ENCODE data around the gene PHF2.

DNA sequence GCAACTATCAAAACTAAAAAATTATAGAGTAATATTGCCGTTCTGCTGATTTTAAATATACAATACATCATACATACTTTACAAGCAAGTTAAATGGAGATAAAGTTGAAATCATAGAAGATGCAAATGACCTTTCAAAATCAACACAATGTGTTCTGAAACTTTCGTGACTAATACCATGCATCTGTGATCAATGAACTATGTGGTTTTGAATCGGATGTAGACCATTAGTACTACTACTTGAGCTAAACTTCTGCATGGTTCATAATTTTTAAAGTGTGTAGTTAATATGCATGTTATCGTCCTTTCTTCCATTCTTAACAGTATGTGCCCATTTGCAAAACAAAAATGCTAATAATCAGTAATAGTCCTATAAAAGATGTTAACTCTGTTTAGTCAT is 11.3 kb upstream of the PHF2 start:
- TF ChIP-seq, protein P1, sequence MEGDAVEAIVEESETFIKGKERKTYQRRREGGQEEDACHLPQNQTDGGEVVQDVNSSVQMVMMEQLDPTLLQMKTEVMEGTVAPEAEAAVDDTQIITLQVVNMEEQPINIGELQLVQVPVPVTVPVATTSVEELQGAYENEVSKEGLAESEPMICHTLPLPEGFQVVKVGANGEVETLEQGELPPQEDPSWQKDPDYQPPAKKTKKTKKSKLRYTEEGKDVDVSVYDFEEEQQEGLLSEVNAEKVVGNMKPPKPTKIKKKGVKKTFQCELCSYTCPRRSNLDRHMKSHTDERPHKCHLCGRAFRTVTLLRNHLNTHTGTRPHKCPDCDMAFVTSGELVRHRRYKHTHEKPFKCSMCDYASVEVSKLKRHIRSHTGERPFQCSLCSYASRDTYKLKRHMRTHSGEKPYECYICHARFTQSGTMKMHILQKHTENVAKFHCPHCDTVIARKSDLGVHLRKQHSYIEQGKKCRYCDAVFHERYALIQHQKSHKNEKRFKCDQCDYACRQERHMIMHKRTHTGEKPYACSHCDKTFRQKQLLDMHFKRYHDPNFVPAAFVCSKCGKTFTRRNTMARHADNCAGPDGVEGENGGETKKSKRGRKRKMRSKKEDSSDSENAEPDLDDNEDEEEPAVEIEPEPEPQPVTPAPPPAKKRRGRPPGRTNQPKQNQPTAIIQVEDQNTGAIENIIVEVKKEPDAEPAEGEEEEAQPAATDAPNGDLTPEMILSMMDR (IDR thresholded peaks at IDR 0.05; ENCODE audit: low read length), result no peak
- no peak for TF ChIP-seq EZH2phosphoT487 (IDR thresholded peaks at IDR 0.05; ENCODE audit: low read length)
